SK-N-SH treated with all-trans-retinoic acid at 6 μM for 48 hours (cell line): ENCODE measurements around the gene CARS1.

Experiments
- ATAC-seq: fragments of 200-7000 bp; cut with Tn5 transposase; 3 replicates; pipeline ENCODE4 v1.9.1; 2020; ENCODE audit warnings: mild to moderate bottlenecking, moderate library complexity
- BACH2 ChIP-seq: fragments of 250-450 bp; sonication (Bioruptor Pico); IDR thresholded peaks from 2 replicates; pipeline ENCODE4 v1.9.0; 2021; ENCODE audit warnings: mild to moderate bottlenecking, borderline replicate concordance
- CREB5 ChIP-seq: fragments of 250-450 bp; sonication (Bioruptor Pico); IDR thresholded peaks from 2 replicates; pipeline ENCODE4 v1.5.1; 2020; ENCODE audit warnings: low read depth, mild to moderate bottlenecking, moderate library complexity
- CSRNP3 ChIP-seq: fragments of 250-450 bp; sonication (Bioruptor Pico); IDR thresholded peaks from 2 replicates; pipeline ENCODE4 v1.5.1; 2021; ENCODE audit warnings: mild to moderate bottlenecking, moderate library complexity
- ESRRG ChIP-seq: fragments of 250-450 bp; sonication (Bioruptor Pico); IDR thresholded peaks from 2 replicates; pipeline ENCODE4 v1.6.1; 2021; ENCODE audit warnings: mild to moderate bottlenecking
- GLIS3 ChIP-seq: fragments of 250-450 bp; sonication (Bioruptor Pico); IDR thresholded peaks from 2 replicates; pipeline ENCODE4 v1.5.0; 2020; ENCODE audit warnings: mild to moderate bottlenecking, moderate library complexity
- ISL1 ChIP-seq: fragments of 250-450 bp; sonication (Bioruptor Pico); IDR thresholded peaks from 2 replicates; pipeline ENCODE4 v2.1.2; 2022; ENCODE audit warnings: mild to moderate bottlenecking, moderate library complexity
- OSR1 ChIP-seq: fragments of 250-450 bp; sonication (Bioruptor Pico); IDR thresholded peaks from 2 replicates; pipeline ENCODE4 v1.8.0; 2022; ENCODE audit warnings: moderate library complexity, mild to moderate bottlenecking, inconsistent platforms
- PATZ1 ChIP-seq: fragments of 250-450 bp; sonication (Bioruptor Pico); IDR thresholded peaks from 2 replicates; pipeline ENCODE4 v1.8.0; 2020; ENCODE audit warnings: mild to moderate bottlenecking, moderate library complexity, borderline replicate concordance
- POU6F1 ChIP-seq: fragments of 250-450 bp; sonication (Bioruptor Pico); IDR thresholded peaks from 2 replicates; pipeline ENCODE4 v1.8.0; 2021; ENCODE audit warnings: low read depth, mild to moderate bottlenecking, moderate library complexity, borderline replicate concordance
- PPARA ChIP-seq: fragments of 250-450 bp; sonication (Bioruptor Pico); IDR thresholded peaks from 2 replicates; pipeline ENCODE4 v1.5.0; 2020; ENCODE audit warnings: mild to moderate bottlenecking, borderline replicate concordance
- RARB ChIP-seq: fragments of 250-450 bp; sonication (Bioruptor Pico); IDR thresholded peaks from 2 replicates; pipeline ENCODE4 v1.8.0; 2021; ENCODE audit warnings: mild to moderate bottlenecking, moderate library complexity
- SNAI2 ChIP-seq: fragments of 250-450 bp; sonication (Bioruptor Pico); IDR thresholded peaks from 2 replicates; pipeline ENCODE4 v1.5.0; 2020; ENCODE audit warnings: mild to moderate bottlenecking, moderate library complexity
- TCF4 ChIP-seq: fragments of 250-450 bp; sonication (Bioruptor Pico); IDR thresholded peaks from 2 replicates; pipeline ENCODE4 v1.8.0; 2021; ENCODE audit warnings: mild to moderate bottlenecking, moderate library complexity, borderline replicate concordance
- TSHZ2 ChIP-seq: fragments of 250-450 bp; sonication (Bioruptor Pico); IDR thresholded peaks from 2 replicates; pipeline ENCODE4 v1.5.0; 2020; ENCODE audit warnings: mild to moderate bottlenecking, moderate library complexity
- ZC3H10 ChIP-seq: fragments of 250-450 bp; sonication (Bioruptor Pico); IDR thresholded peaks from 2 replicates; pipeline ENCODE4 v1.5.1; 2021; ENCODE audit warnings: mild to moderate bottlenecking, moderate library complexity
- ZFP3 ChIP-seq: fragments of 250-450 bp; sonication (Bioruptor Pico); IDR thresholded peaks from 2 replicates; pipeline ENCODE4 v1.5.0; 2020; ENCODE audit warnings: mild to moderate bottlenecking, moderate library complexity
- ZFP30 ChIP-seq: fragments of 450-650 bp; formaldehyde crosslinking; IDR thresholded peaks from 2 replicates; pipeline ENCODE4 v1.5.0; 2022; ENCODE audit warnings: mild to moderate bottlenecking, moderate library complexity
- ZNF565 ChIP-seq: fragments of 450-650 bp; formaldehyde crosslinking; conservative IDR thresholded peaks from 2 replicates; pipeline ENCODE4 v1.5.0; 2020; ENCODE audit warnings: low read depth, mild to moderate bottlenecking, moderate library complexity
- ZNF70 ChIP-seq: fragments of 450-650 bp; formaldehyde crosslinking; IDR thresholded peaks from 2 replicates; pipeline ENCODE4 v1.5.0; 2020; ENCODE audit warnings: mild to moderate bottlenecking, moderate library complexity
- ZNF8 ChIP-seq: fragments of 450-650 bp; formaldehyde crosslinking; IDR thresholded peaks from 2 replicates; pipeline ENCODE4 v1.5.0; 2020; ENCODE audit warnings: mild to moderate bottlenecking, moderate library complexity

Gene CARS1

GRCh38 chr11:3002351-3002861 lies 54.8 kb downstream of the CARS1 start (continued):
- TF ChIP-seq PATZ1 (CRISPR knock-in tag), result no peak

GRCh38 chr11:3001496-3001895 lies 55.7 kb downstream of the CARS1 start:
- ATAC-seq, result peak; percentile 28
- TF ChIP-seq OSR1 (CRISPR knock-in tag), result no peak
- no peak for TF ChIP-seq SNAI2 (CRISPR knock-in tag)
- no peak for TF ChIP-seq ZFP30
- no peak for TF ChIP-seq CSRNP3
- no peak for TF ChIP-seq ZNF565 (CRISPR knock-in tag)
- TF ChIP-seq TSHZ2, result no peak
- no peak for TF ChIP-seq BACH2 (CRISPR knock-in tag)
- no peak for TF ChIP-seq GLIS3
- TF ChIP-seq PPARA, result no peak
- no peak for TF ChIP-seq ZNF70 (CRISPR knock-in tag)
- no peak for TF ChIP-seq ISL1 (CRISPR knock-in tag)
- no peak for TF ChIP-seq ESRRG (CRISPR knock-in tag)
- no peak for TF ChIP-seq ZNF8 (CRISPR knock-in tag)

- peak; percentile 91 for ATAC-seq
- TF ChIP-seq ZFP3 (0 out of 2 replicates have a peak, but pooled peaks have one; percentile 9), BACH2 (CRISPR knock-in tag) (no peak), SNAI2 (CRISPR knock-in tag) (no peak)
Observed at GRCh38 chr11:3000032-3000961, 56.9 kb downstream of the CARS1 start.

- no peak for ATAC-seq
- TF ChIP-seq GLIS3 (no peak), TSHZ2 (no peak), ISL1 (CRISPR knock-in tag) (no peak), TCF4 (CRISPR knock-in tag) (no peak), ZC3H10 (CRISPR knock-in tag) (no peak), ZNF565 (CRISPR knock-in tag) (no peak), ZNF8 (CRISPR knock-in tag) (no peak), ZNF70 (CRISPR knock-in tag) (no peak), CREB5 (CRISPR knock-in tag) (no peak), ZFP3 (no peak), PATZ1 (CRISPR knock-in tag) (no peak), POU6F1 (CRISPR knock-in tag) (no peak), RARB (CRISPR knock-in tag) (no peak)
Observed at GRCh38 chr11:2999464-2999998, 57.7 kb downstream of the CARS1 start.
